ENCODE measurements around the gene OR5F1. TPM values are rescaled to one million over a fixed set of nuclear protein-coding genes. Genes with fewer than 3 reads are reported as not detected.
A peak's percentile ranks its signal among the peaks of the same experiment; 100 is the strongest.

The OR5F1 gene
- total RNA-seq: not detected
- long read RNA-seq: 0 reads

GRCh38 chr11:55994525-55994924 is at the start of gene OR5F1:
Gene OR5F1, minus strand, starts transcription at chr11:55994625. Its CDS starts 0 bp downstream, at chr11:55994625.
- DNase-seq (ENCODE audit: low spot score): no peak

- DNase-seq (ENCODE audit: low spot score): no peak
Measured at GRCh38 chr11:56027354-56027753, 32.9 kb upstream of the OR5F1 start, which contains the start of gene OR5AS1. Gene OR5AS1, plus strand, starts transcription at chr11:56027654. Its CDS starts 2,765 bp downstream, at chr11:56030419.

GRCh38 chr11:56013805-56014204 is 19.4 kb upstream of the OR5F1 start:
- no peak for DNase-seq (ENCODE audit: low spot score)

- no peak for DNase-seq (ENCODE audit: low spot score)
Measured at GRCh38 chr11:56010716-56011115, 16.3 kb upstream of the OR5F1 start.

- peak; percentile 81 for DNase-seq (ENCODE audit: low spot score)
Measured at GRCh38 chr11:55970935-55971334, 23.5 kb downstream of the OR5F1 start.

GRCh38 chr11:55969845-55970244 is 24.6 kb downstream of the OR5F1 start, which contains the start of gene OR10AG1:
Gene OR10AG1, minus strand, starts transcription at chr11:55969945. Its CDS starts 38 bp downstream, at chr11:55969907.
- DNase-seq (ENCODE audit: low spot score): no peak

- DNase-seq (ENCODE audit: low spot score): no peak
Measured at GRCh38 chr11:55967914-55968313, 26.5 kb downstream of the OR5F1 start.

GRCh38 chr11:55966391-55966790 is 28.0 kb downstream of the OR5F1 start:
- DNase-seq (ENCODE audit: low spot score): no peak

GRCh38 chr11:55956521-55956920 is 37.9 kb downstream of the OR5F1 start:
- no peak for DNase-seq (ENCODE audit: low spot score)

GRCh38 chr11:55949330-55949729 is 45.1 kb downstream of the OR5F1 start:
- no peak for DNase-seq (ENCODE audit: low spot score)

Other genes starting within 250 kb of the OR5F1 start
- not detected for gene OR5D13, start 221.2 kb downstream of the OR5F1 start, total RNA-seq
- gene OR5D14, start 199.1 kb downstream of the OR5F1 start, total RNA-seq: not detected
- gene OR5L1, start 183.3 kb downstream of the OR5F1 start, total RNA-seq: not detected
- gene OR5D18, start 175.0 kb downstream of the OR5F1 start, total RNA-seq: not detected
- gene OR5L2, start 167.4 kb downstream of the OR5F1 start, total RNA-seq: not detected
- gene OR5D16, start 155.9 kb downstream of the OR5F1 start, total RNA-seq: not detected
- not detected for gene TRIM51, start 111.3 kb downstream of the OR5F1 start, total RNA-seq
- not detected for gene OR5W2, start 80.0 kb downstream of the OR5F1 start, total RNA-seq
- not detected for gene OR5I1, start 58.2 kb downstream of the OR5F1 start, total RNA-seq
- gene OR10AG1, start 24.7 kb downstream of the OR5F1 start, total RNA-seq: not detected
- not detected for gene OR5AS1, start 33.0 kb upstream of the OR5F1 start, total RNA-seq
- not detected for gene OR8I2, start 98.7 kb upstream of the OR5F1 start, total RNA-seq
- not detected for gene OR8H2, start 109.1 kb upstream of the OR5F1 start, total RNA-seq
- not detected for gene OR8H3, start 127.7 kb upstream of the OR5F1 start, total RNA-seq
- not detected for gene OR8J3, start 145.6 kb upstream of the OR5F1 start, total RNA-seq
- gene OR8K5, start 165.7 kb upstream of the OR5F1 start, total RNA-seq: not detected
- not detected for gene OR5J2, start 182.0 kb upstream of the OR5F1 start, total RNA-seq
- not detected for gene OR5T2, start 239.6 kb upstream of the OR5F1 start, total RNA-seq

All from mesenteric fat pad (tissue), 1 donor.